CD14-positive monocyte (primary cell): Measurements from ENCODE around the gene MROH2B. TPM values are rescaled to one million over a fixed set of nuclear protein-coding genes. Genes with fewer than 3 reads are reported as not detected.

Experiments used
- DNase-seq, 3 donors: peaks; one replicate each; pipeline ENCODE4 v3.0.0-alpha.2; 2011 to 2022
- H2AFZ ChIP-seq: 2 replicates; pipeline ENCODE4 v1.6.0; 2012; ENCODE audit warnings: mild to moderate bottlenecking, low read depth, low read length, inconsistent platforms; ENCODE audit not compliant: insufficient read depth, poor library complexity, severe bottlenecking
- H3K27ac ChIP-seq, 2 donors: 1 replicate in 1 of 2; 2 replicates in 1 of 2; pipeline ENCODE4 v1.5.1; 2012 to 2013; ENCODE audit warnings: low read length in 2 of 2, control low read depth in 1 of 2, inconsistent platforms in 1 of 2, low read depth in 1 of 2, mild to moderate bottlenecking in 1 of 2
- H3K27me3 ChIP-seq, 2 donors: one replicate each; pipeline versions ENCODE4 v1.6.0 to v1.6.1; 2011 to 2013; ENCODE audit warnings: low read length in 2 of 2; ENCODE audit not compliant: control insufficient read depth in 2 of 2, insufficient read depth in 2 of 2
- H3K36me3 ChIP-seq, 2 donors: replicated peaks in 1 of 2; 1 replicate in 1 of 2; 2 replicates in 1 of 2; pipeline versions ENCODE4 v1.5.1 to v1.6.1; 2012 to 2013; ENCODE audit warnings: low read length in 2 of 2, control low read depth in 1 of 2, inconsistent platforms in 1 of 2, mild to moderate bottlenecking in 1 of 2; ENCODE audit not compliant: insufficient read depth in 2 of 2, control insufficient read depth in 1 of 2
- H3K4me1 ChIP-seq, 2 donors: 1 replicate in 1 of 2; 2 replicates in 1 of 2; pipeline versions ENCODE4 v1.5.1 to v1.6.1; 2012 to 2013; ENCODE audit warnings: low read length in 2 of 2, control low read depth in 1 of 2, inconsistent platforms in 1 of 2, mild to moderate bottlenecking in 1 of 2, moderate library complexity in 1 of 2; ENCODE audit not compliant: insufficient read depth in 2 of 2, control insufficient read depth in 1 of 2
- H3K4me2 ChIP-seq: replicated peaks from 2 replicates; pipeline ENCODE3; 2012; ENCODE audit warnings: low read length, moderate library complexity, mild to moderate bottlenecking; ENCODE audit not compliant: poor library complexity, severe bottlenecking; ENCODE audit errors: extremely low read depth
- H3K4me3 ChIP-seq, 3 experiments: fragments of 200-600 bp in 1 of 3; sonication (generic) in 1 of 3; replicated peaks in 1 of 3; 1 replicate in 2 of 3; 2 replicates in 1 of 3; pipeline ENCODE4 v1.5.1; 2011 to 2013; ENCODE audit warnings: low read length in 3 of 3, mild to moderate bottlenecking in 3 of 3, control low read depth in 2 of 3, low read depth in 2 of 3, inconsistent platforms in 1 of 3, moderate library complexity in 1 of 3
- H3K79me2 ChIP-seq: 2 replicates; pipeline ENCODE4 v1.6.0; 2012; ENCODE audit warnings: mild to moderate bottlenecking, control low read depth, inconsistent platforms, low read length, moderate library complexity; ENCODE audit not compliant: insufficient read depth
- H3K9ac ChIP-seq: 2 replicates; pipeline ENCODE4 v1.6.0; 2017; ENCODE audit warnings: low read length, mild to moderate bottlenecking; ENCODE audit not compliant: insufficient read depth, poor library complexity, severe bottlenecking
- H3K9me3 ChIP-seq, 2 donors: replicated peaks in 1 of 2; 1 replicate in 1 of 2; 2 replicates in 1 of 2; pipeline versions ENCODE4 v1.5.1 to v1.6.1; 2012 to 2013; ENCODE audit warnings: low read length in 2 of 2, control low read depth in 1 of 2; ENCODE audit not compliant: control insufficient read depth in 1 of 2, insufficient read depth in 1 of 2
- H4K20me1 ChIP-seq: 2 replicates; pipeline ENCODE4 v1.6.0; 2012; ENCODE audit warnings: mild to moderate bottlenecking, low read length, control low read depth, moderate library complexity; ENCODE audit not compliant: insufficient read depth
- H3K27ac Mint-ChIP-seq, 7 donors: one replicate each; pipeline ENCODE4 v1.8.0; 2020; ENCODE audit warnings: mild to moderate bottlenecking in 7 of 7, mixed read lengths in 7 of 7, moderate library complexity in 6 of 7, inconsistent platforms in 2 of 7
- H3K27me3 Mint-ChIP-seq, 3 donors: one replicate each; pipeline ENCODE4 v1.8.0; 2021 to 2022; ENCODE audit warnings: low read depth in 3 of 3, mild to moderate bottlenecking in 3 of 3, mixed read lengths in 3 of 3, moderate library complexity in 3 of 3, inconsistent platforms in 1 of 3
- H3K36me3 Mint-ChIP-seq, 2 donors: one replicate each; pipeline ENCODE4 v1.8.0; 2020; ENCODE audit warnings: mixed read lengths in 2 of 2, inconsistent platforms in 1 of 2, mild to moderate bottlenecking in 1 of 2
- H3K4me1 Mint-ChIP-seq: one replicate; pipeline ENCODE4 v1.8.0; 2020; ENCODE audit warnings: mild to moderate bottlenecking, mixed read lengths
- H3K4me3 Mint-ChIP-seq, 2 donors: one replicate each; pipeline ENCODE4 v1.8.0; 2020; ENCODE audit warnings: mild to moderate bottlenecking in 2 of 2, mixed read lengths in 2 of 2, moderate library complexity in 1 of 2
- H3K9me3 Mint-ChIP-seq, 7 donors: one replicate each; pipeline ENCODE4 v1.8.0; 2020 to 2022; ENCODE audit warnings: mixed read lengths in 7 of 7, mild to moderate bottlenecking in 6 of 7, moderate library complexity in 6 of 7, inconsistent platforms in 2 of 7
- WGBS: methylation state at CpG from one replicate; pipeline ENCODE4 v1.1.5; 2013; ENCODE audit warnings: missing lambda C conversion rate; ENCODE audit not compliant: insufficient coverage; 5-methylcytosine and 5-hydroxymethylcytosine counted together
- intact Hi-C, 2 donors: fragments of 100-400 bp; cut with micrococcal nuclease; formaldehyde crosslinking; loops; one replicate each; pipeline versions ENCODE4 v1.15.0 to v1.15.1; 2023
- polyA plus RNA-seq, 3 donors: library from polyadenylated mRNA; depleted of rRNA in 1 of 3; unstranded in 2 of 3; stranded (reverse) in 1 of 3; fragments of 300-500 nt in 2 of 3; fragments of >200 nt in 1 of 3; fragmentation: Illumina TruSeq in 2 of 3; gene quantifications; 1 replicate in 2 of 3; 2 replicates in 1 of 3; pipeline ENCODE4 v1.2.3, GENCODE V29; 2012 to 2021
- TF ChIP-seq, protein P1 (sequence below): fragments of 200-600 bp; IDR thresholded peaks from one replicate; pipeline ENCODE4 v1.8.0; 2022; ENCODE audit warnings: antibody characterized with exemption, mild to moderate bottlenecking

The MROH2B gene
- polyA plus RNA-seq, 3 donors: not detected

DNA sequence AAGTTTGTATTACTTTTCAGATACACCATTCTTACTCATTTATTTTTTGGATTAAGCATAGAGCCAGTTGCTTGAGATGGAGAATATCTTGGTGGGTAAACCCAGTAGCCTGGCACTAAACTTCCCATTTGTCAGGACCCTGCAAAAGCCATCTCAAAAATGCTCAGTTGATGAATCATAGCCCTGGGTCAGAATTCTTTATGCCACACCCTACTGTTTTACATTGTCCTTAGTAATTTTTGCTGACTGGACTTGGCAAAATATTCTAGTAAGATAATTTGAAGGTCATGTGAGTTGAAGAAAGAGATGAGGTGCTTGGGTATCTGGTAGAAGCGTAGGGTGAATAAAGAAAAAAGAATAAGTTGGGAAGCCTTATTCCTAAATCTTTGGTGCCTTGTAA, 111.1 kb downstream of the MROH2B start:
- WGBS: 100% methylated on average over 1 of the region's 1 CpG

GRCh38 chr5:40958811-40959210, 112.3 kb downstream of the MROH2B start:
- Histone ChIP-seq H2AFZ (no peak overlapping the region), H3K4me1 (no peaks in the 10 kb centered on the region), H3K27ac (no peak overlapping the region), H3K4me2 (no peak overlapping the region), H3K79me2 (no peaks in the 10 kb centered on the region), H3K27me3 (no peaks in the 10 kb centered on the region), H3K36me3 (no peaks in the 10 kb centered on the region), H4K20me1 (no peaks in the 10 kb centered on the region), H3K9me3 (peaks cover 0 to 4% of the 10 kb centered on the region in 2 donors), H3K4me3 (no peak overlapping the region), H3K9ac (no peak overlapping the region)
- Mint-ChIP-seq H3K27ac (no peak overlapping the region), H3K4me3 (no peak overlapping the region), H3K36me3 (no peaks in the 10 kb centered on the region), H3K9me3 (peaks cover 0 to 11% (median 4%) of the 10 kb centered on the region in 7 donors), H3K27me3 (peaks cover 0 to 3% (median 0%) of the 10 kb centered on the region in 3 donors), H3K4me1 (no peaks in the 10 kb centered on the region)
- intact Hi-C loops: no loop called here
- DNase-seq: no peak
- TF ChIP-seq, protein P1, sequence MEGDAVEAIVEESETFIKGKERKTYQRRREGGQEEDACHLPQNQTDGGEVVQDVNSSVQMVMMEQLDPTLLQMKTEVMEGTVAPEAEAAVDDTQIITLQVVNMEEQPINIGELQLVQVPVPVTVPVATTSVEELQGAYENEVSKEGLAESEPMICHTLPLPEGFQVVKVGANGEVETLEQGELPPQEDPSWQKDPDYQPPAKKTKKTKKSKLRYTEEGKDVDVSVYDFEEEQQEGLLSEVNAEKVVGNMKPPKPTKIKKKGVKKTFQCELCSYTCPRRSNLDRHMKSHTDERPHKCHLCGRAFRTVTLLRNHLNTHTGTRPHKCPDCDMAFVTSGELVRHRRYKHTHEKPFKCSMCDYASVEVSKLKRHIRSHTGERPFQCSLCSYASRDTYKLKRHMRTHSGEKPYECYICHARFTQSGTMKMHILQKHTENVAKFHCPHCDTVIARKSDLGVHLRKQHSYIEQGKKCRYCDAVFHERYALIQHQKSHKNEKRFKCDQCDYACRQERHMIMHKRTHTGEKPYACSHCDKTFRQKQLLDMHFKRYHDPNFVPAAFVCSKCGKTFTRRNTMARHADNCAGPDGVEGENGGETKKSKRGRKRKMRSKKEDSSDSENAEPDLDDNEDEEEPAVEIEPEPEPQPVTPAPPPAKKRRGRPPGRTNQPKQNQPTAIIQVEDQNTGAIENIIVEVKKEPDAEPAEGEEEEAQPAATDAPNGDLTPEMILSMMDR: no peak
- WGBS: no CpG with 5 or more reads among the region's 5 CpGs

More for the DNA sequence above, 111.1 kb downstream of the MROH2B start:
- H3K36me3 Mint-ChIP-seq: no peaks in the 10 kb centered on the region
- H3K79me2 ChIP-seq: no peaks in the 10 kb centered on the region
- H4K20me1 ChIP-seq: no peaks in the 10 kb centered on the region
- no peaks in the 10 kb centered on the region for H3K4me1 Mint-ChIP-seq
- no peaks in the 10 kb centered on the region for H3K27me3 ChIP-seq
- H3K4me2 ChIP-seq: no peak overlapping the region
- H3K9me3 Mint-ChIP-seq: peaks cover 0 to 11% (median 4%) of the 10 kb centered on the region in 7 donors
- no peak overlapping the region for H3K4me3 Mint-ChIP-seq
- no peak overlapping the region for H3K27ac Mint-ChIP-seq
- no peak for DNase-seq
- no peaks in the 10 kb centered on the region for H3K36me3 ChIP-seq
- intact Hi-C loops: no loop called here
- no peak overlapping the region for H3K9ac ChIP-seq
- no peak overlapping the region for H2AFZ ChIP-seq
- peaks cover 0 to 4% of the 10 kb centered on the region in 2 donors for H3K9me3 ChIP-seq
- H3K4me1 ChIP-seq: no peaks in the 10 kb centered on the region
- peaks cover 0 to 3% (median 0%) of the 10 kb centered on the region in 3 donors for H3K27me3 Mint-ChIP-seq
- no peak overlapping the region for H3K4me3 ChIP-seq
- TF ChIP-seq, protein P1: no peak
- H3K27ac ChIP-seq: no peak overlapping the region
